GM21360 (cell line): ENCODE results near the gene SMAD6.

Experiments used
- ATAC-seq: cut with Tn5 transposase; IDR thresholded peaks from one replicate; pipeline ENCODE4 v1.9.1; 2021; ENCODE audit warnings: mild to moderate bottlenecking, moderate library complexity; ENCODE audit not compliant: unreplicated experiment

SMAD6 gene

DNA sequence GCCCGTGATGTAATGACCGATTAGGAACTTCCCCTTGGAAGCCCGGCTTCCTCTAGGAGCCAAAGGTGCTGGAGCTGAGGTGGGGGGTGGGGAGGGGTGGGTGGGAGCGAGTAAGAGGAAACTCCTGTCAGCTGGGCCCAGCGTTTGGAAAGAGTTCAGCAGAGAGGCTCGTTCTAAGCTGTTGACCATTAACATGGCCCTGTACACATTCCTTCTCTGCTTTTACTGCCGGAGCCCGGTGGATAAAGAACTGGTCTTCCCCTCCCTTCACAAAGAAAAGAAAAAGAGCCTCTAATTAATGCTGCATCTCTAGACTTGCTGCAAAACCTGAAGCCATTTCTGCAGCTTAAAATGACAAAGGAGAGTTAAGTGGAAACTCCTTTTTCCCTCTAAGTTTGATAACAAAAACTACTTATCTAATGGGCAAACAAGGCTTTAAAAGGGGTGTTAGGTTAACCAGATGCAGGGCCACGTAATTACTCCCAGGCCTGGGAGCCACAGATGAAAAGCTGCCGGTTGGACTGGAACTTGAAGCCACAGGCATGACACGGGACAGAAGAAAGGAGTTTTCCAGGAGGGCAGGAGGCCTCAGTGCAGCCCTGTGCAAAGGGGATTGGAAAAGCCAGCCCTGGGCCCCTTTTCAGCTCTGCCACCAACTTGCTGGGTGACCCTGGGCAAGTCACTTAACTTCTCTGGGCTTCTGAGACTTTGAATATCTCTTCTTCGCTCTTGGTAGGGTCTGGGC lies 71.3 kb downstream of the SMAD6 start:
- ATAC-seq, result no peak

DNA sequence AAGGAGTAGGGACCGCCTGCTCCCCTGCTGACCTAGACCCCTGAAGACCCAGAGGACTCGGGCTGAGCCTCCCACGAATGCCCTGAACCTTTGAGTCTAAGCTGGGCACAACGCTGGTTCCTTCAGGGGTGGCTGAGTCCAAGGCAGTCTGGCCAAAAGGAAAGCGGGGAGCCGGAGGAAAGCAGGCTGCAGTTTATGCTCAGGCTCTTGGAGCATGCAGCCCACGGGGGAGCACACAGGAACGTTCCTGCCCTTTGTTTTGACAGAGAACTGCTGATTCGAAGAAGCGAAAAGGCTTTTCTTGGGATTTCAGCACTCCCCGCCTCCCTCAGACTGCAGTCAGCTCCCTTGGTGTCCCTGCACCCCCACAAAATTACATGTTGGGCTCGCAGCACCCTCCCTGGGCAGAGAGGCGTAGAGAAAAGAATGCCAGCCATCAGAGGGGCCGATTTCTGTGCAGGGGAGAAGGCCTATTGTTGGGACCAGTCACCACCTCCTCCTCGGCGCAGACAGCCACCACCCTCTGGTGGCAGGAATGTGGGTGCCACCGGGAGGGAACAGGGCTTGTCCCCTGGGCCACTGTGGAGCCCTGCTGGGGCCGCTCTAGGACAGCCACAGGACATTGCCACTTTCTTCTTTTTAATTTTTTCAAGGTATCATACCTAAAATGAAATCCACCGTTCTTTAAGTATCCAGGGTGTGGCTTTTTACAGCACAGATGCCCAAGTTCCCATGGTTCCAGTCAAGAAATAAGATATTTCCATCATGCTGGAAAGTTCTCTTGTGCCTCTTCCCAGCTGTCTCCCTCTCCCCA lies 72.2 kb downstream of the SMAD6 start:
- no peak for ATAC-seq

DNA sequence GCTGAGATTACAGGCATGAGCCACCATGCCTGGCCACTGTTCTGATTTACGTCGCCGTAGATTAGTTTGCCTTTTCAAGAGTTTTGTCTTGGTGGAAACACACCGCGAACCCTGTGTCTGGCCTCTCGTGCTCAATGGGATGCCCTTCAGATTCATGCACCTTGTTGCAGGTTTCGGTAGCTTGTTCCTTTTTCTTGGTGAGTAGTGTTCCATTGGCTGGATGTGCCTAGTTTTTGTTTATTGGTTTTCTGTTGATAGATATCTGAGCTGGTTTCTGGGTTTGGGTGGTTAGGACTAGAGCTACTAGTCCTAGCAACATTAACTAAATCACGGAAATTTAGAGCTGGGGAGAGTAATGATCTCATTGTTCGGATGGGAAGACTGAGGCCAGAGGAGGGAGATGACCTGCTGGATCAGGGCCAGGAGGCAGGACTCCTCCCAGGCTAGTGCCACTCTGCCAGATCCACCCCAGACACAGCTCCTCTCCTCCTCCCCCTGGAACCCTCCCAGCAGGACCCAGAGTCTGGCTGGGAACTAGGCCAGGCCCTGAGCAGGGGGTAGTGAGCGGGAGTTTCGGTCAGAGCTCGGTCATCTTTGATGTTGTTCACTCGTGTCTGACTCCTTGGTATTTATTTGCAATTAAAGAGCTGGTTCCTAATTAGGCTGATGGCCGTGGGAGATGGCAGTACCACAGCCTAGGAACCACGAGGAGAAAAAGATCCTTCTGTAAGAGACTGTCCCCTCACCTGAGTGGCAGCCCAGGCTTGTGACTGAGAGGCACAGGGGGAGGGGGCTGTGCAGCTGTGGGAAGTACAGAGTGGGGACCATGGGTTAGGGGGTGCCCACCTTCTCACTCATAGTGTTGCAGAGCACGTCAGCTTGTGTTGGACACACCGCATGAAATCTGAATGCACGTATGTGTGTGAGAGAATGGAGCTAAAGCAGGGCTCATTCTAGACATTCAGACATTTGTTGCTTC lies 73.4 kb downstream of the SMAD6 start:
- no peak for ATAC-seq

DNA sequence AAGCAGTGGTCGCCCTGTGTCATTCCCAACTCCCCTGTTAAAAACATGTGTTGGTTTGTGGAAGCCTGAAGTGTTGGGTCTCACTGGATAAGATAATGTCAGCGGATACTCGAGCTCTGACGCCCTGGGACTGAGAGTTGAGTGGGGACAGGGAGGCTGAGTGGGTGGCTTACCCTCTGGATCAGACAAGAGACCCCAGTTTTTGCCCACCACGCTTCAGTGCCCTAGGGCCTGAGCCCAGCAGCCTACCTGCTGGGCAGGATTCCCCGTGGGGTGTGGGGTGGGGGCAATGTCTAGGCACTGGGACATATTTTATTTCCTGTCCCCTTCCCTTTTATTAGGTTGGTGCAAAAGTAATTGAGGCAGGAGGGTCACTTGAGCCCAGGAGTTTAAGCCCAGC lies 75.0 kb downstream of the SMAD6 start:
- ATAC-seq, result no peak

DNA sequence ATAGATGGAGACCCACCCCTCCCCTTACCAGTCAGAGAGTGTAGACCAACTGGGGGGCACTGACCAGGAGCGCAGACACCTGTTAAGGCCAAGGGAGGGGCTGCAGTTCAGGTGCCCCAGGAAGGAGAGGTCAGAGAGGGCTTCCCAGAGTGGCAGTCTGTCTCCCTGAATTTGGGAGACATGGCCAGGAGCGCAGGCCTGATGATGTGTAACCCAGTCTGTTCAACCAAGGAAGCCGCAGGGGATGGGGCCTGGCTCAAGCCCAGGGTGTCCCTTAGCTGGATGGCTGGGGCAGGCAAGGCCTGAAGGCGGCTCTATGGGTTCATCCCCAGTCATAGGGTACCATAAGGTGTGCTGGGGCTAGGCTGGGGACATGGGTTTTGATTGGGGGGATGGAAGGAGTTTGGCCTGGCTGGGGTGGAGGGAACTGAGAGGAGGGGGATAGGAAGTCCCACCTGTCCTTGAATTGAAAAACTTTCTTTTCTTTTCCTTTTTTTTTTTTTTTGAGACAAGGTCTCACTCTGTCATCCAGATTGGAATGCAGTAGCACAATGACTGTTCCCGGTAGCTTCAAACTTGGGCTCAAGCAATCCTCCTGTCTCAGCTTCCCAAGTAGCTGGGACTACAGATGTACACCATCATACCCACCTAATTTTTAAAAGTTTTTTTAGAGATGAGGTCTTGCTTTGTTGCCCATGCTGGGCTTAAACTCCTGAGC lies 75.7 kb downstream of the SMAD6 start:
- no peak for ATAC-seq

DNA sequence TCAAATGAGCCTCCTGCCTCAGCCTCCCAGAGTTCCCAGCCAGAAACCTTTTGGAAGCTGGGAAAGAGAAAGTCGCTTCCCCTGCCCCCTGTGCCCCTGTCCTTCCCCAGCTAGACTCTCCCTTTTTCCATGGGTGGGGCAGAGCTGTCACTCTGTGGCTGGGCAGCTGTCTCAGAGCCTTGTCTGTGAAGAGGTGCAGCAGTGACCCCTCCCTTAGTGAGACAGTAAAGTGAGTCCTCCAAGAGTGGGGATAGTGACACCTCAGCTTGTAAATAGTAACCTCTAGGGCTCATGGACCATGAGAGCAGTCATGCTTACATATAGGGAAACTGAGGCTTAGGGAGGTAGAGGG lies 76.3 kb downstream of the SMAD6 start:
- no peak for ATAC-seq

DNA sequence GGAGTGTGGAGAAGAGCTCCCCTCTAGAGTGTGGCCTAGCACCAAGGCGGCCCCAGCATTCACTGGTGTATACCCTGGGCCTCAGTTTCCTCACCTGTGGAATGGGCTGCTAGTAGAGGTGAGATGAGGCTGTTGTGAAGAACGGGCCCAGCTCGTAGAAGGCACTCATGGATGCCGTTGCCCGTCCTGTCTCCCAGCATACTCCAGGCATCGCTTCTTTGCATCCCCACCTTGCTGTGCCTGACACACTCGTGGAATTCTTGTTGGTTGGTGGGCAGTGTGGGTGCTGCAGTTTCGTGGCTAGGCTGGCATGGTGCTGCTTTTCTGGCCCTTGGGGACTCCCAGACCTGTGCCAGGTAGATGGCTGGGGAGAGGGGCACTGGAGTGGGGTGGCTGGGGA lies 76.7 kb downstream of the SMAD6 start:
- ATAC-seq, result no peak

DNA sequence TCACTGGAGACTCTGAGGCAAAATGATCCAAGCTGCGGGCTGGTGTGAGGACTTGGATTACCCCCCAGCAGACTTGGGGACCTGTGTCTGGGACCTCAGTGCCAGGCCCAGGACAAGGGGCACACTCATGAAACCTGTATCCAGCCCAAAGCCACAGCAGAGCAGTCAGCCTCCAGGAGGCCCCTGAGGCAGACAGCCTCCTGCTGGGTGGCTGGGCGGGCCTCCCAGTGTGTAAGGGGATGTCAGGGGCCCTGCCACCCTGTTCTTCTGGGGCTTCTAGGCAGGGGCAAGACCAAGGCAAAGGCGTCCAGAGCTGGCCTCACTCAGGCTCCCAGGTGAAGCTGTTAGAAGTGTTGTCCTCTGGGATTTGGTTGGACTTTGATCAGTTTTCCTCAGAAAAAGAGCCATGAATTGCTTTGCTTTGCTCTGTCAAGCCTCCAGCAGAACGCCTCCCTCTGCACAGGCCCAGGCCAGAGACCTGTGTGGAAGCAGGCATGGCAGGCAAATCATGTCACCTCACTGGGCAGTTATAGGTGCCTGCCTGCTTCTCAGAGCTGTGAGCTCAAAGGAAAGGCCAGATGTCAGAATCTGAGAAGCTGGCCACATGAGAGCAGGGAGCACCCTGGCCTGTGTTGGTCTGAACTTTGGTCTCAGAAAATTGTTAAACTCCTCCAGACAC lies 77.4 kb downstream of the SMAD6 start:
- no peak for ATAC-seq

DNA sequence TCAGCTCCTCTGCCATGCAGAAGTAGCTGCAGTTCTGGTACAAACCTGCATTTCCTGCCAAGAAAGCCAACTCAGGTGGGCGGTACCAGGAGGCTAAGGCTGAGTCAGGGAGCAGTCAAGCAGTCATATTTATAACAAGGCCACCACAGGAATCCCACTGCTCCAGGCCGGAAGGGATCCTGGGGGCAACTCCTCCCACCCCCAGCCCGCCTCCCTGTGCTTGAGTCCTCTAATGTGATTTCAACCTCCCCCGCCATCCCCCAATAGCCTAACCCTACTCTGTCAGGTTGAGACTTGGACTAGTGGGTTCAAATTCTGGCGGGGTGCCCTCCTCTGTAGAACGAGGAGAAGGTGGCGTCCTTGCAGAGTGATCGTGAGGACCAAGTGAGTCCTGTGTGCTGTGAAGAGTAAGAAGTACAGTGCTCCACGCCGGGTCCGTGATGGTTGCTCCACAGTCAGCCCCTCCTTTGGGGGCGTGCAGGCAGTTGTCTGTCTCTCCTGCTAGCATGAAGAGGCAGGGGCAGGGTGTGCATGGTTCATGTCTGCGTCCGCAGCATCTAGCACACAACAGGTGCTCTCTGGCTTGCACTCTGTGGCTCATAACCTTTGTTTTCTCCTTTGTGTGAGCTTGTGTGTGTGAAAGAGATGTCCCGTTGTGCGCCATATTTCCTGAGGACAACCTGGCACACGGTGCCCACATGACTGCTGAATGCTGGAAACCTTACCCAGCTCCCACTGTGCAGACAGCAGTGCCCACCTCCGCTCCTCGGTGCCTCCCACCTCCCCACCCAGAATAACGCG lies 78.3 kb downstream of the SMAD6 start:
- ATAC-seq, result no peak

DNA sequence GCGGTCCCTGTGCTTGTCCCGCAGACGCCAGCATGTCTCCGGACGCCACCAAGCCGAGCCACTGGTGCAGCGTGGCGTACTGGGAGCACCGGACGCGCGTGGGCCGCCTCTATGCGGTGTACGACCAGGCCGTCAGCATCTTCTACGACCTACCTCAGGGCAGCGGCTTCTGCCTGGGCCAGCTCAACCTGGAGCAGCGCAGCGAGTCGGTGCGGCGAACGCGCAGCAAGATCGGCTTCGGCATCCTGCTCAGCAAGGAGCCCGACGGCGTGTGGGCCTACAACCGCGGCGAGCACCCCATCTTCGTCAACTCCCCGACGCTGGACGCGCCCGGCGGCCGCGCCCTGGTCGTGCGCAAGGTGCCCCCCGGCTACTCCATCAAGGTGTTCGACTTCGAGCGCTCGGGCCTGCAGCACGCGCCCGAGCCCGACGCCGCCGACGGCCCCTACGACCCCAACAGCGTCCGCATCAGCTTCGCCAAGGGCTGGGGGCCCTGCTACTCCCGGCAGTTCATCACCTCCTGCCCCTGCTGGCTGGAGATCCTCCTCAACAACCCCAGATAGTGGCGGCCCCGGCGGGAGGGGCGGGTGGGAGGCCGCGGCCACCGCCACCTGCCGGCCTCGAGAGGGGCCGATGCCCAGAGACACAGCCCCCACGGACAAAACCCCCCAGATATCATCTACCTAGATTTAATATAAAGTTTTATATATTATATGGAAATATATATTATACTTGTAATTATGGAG lies 79.1 kb downstream of the SMAD6 start:
- no peak for ATAC-seq

DNA sequence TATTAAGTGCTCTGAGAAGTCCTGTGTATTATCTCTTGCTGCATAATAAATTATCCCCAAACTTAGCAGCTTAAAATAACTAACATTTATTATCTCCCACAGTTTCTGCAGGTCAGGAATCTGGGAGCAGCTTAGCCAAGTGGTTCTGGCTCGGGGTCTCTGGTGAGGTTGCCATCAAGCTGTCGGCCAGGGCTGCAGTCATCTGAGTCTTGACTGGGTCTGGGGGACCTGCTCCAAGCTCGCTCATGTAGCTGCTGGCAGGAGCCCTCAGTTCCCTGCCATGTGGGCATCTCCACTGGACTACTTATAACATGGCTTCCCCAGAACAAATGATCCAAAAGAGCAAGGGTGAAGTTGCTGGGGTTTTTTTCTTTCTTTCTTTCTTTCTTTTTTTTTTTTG lies 80.7 kb downstream of the SMAD6 start:
- ATAC-seq, result no peak

DNA sequence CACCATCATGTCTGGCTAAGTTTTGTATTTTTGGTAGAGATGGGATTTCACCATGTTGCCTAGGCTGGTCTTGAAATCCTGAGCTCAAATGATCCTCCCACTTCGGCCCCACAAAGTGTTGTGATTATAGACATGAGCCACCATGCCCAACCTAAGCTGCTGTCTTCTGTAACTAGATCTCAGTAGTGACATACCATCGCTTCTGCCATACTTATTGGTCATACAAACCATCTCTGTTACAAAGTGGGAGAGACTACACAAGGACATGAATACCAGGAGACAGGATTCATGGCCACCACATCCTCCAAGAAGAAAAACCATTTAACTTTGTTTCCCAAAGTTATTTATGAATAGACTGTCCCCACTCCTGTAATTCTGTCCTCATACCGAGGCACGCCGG lies 81.3 kb downstream of the SMAD6 start:
- ATAC-seq, result no peak

DNA sequence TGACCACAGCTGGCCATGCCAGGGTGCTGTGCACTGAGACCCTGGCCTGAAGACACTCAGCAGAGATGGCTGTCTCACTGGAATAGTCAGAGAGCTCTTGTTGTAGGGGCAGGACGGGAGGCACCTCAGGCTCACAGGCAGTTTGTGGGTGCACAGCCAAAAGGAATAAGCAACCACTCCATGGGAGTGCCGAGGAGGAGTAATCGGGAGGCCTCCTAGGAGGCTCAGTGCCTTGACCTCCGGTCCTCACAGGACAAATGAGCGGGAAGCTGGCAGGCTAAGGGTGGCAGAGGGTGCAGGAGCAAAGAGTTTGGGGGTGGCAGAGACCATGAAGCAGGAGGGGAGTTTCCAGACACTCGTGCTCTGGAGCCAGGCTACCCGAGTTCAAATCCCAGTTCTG lies 81.7 kb downstream of the SMAD6 start:
- ATAC-seq, result no peak

DNA sequence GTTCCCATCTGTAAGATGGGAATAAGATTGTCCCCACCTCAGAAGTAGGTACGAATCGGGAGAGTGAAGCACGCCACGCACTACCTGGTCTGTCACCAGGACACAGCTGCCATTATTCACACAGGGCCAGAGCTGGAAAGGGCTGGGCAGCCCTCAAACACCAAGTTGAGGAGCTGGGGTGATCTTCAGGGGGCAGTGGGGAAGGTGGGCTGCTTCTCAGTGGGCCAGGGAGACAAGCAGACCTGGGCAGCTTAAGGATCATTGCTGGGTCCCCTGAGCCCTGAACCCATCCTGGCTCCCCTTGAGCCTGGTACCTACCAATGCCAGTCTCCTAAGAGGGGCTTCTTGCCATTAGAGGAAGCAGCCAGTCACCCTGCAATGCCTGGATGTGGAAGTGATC lies 82.1 kb downstream of the SMAD6 start:
- no peak for ATAC-seq

DNA sequence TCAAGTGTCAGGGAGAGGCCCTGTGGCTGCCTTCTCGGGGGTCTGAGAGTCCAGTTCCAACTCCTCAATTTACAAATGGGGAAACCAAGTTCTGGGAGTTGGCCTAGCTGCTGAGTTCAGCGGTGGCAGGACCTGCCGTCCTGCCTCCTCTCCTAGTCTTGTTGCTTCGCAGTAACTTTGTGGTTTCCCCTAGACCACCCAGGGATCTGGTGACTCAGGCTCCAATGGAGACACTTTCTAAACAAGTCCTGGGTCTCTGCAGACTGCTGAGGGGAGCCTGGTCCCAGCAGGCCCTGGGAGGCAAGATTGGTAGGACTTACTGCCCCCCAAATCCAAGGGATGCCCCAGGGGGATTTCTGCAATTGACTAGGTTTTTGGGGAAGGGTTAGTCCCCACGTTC lies 83.6 kb downstream of the SMAD6 start:
- ATAC-seq, result no peak

DNA sequence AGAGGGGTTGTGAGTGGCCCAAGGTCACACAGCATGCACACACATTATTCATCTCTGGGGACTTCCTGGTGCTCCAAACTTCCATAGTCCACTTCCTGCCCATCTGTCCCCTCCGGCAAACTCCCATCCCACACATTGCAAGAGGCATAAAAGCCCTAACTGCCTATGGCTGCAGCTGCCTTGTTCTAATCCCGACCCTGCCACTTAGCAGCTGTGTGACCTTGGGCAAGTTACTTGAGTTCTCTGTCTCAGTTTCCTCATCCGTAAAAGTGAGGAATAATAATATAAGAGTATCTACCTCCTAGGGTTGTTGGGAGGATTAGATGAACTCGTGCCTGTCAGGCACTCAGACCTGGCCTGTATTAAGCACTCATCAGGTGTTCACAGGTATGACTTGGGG lies 84.2 kb downstream of the SMAD6 start:
- no peak for ATAC-seq

DNA sequence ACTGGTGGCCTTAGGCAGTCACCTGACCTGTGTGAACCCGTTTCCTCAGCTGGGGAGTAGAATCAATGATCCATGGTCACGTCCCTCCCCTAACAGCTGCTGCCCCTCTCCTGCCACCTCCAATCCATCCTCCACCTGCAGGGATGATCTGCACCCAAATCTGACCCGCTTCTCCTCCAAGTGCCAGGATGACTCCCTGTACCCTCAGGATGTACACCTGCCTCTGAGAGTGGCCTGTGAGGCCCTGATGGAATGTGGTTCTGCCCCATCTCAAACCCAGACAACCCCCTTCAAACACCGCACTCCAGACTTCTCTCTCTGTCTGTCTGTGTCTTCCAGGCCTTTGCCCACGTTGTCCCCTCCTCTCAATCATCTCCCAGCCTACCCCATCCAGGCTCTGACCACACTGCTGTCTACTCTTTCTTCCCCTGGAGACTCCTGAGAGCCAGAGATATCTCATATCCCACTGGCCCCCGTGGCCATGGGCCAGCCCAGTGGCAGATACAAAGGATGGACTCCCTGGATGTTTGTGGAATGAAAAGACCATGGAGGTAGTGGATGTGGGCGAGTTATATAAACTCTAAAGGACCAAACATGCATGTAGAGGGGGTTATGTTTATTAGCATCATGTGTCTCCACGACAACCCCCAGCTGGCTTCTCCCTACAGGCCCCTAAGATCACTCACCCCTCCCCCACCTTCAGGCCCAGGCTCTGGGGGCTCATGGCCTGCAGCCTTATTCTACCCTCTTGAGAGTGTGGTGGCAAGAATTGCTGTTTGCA lies 84.9 kb downstream of the SMAD6 start:
- ATAC-seq, result no peak

DNA sequence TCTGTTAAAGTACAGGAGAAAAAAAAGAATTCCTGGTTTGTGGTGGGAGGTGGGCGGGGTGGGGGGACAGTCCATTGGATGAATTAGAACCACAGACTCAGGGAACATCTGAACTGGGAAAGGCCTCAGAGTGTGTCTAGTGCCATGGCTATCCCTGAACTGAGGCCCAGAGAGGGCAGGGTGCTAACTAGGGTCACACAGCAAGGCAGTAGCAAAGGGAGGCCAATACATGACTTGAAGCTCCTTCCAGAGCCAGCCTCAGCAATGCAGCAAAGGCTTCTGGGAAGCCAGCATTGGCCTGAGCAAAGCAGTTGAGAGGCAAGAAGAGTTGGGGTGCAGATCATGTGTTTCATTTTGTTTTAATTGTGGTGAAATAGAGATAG lies 85.4 kb downstream of the SMAD6 start:
- ATAC-seq, result no peak
